NCI-H1417 treated with DMSO at 0.1 percent for 48 hours (cell line): ENCODE data around the gene TOB1.
"Not testable (repeated sequence)": the region's sequence is repeated elsewhere in the genome, so short reads cannot be mapped to it uniquely, and the experiment has no call there.

Source experiments
- DNase-seq: peaks from one replicate; lab custom pipeline; 2025; lab: John Stamatoyannopoulos, UW

Gene TOB1

GRCh38 chr17:50898369-50899004, 32.3 kb upstream of the TOB1 start:
- no peak for DNase-seq

- DNase-seq, result not testable (repeated sequence)
Observed at GRCh38 chr17:50894513-50894912, 28.4 kb upstream of the TOB1 start.

DNA sequence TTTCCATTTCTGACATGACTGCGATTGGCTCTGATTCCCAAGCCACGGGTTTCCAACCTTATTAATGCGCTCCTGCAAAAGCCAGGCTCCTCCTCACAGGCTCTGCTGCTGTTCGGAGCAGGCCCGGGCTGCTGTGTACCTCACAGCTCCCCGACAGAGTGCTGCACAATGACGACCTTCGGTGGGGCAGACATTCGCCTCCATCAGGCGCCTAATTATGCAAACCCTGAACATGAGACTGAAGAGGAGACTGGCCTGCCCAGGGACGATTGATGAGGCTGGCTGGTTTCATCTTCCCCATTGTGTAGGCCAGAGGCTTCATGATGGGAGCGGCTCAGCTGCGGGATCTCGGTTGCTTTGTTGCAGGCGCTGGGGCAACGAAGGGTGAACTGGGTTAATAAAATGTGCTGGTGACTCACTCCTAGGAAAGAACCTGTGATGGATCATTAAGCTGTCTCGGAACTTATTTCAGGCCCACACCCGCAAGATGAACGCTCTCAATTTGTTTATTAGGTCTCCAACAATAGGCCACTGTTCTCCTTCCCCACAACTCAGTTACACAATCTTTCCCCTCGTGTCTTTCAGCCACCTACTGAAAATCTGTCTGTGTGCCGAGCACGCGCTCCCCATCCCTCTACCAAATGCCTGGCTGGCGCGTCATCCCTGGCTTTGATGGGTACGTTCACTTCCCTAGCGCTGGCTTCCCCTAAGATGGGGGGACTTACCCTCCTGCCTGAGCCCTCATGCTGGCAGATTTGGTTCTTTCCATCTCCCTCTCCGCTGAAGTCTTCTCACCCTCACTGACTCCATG, 27.2 kb upstream of the TOB1 start:
- no peak for DNase-seq

- DNase-seq, result no peak
Observed at GRCh38 chr17:50892101-50892776, 26.1 kb upstream of the TOB1 start.

- DNase-seq, result no peak
Observed at GRCh38 chr17:50891577-50891989, 25.4 kb upstream of the TOB1 start.

DNA sequence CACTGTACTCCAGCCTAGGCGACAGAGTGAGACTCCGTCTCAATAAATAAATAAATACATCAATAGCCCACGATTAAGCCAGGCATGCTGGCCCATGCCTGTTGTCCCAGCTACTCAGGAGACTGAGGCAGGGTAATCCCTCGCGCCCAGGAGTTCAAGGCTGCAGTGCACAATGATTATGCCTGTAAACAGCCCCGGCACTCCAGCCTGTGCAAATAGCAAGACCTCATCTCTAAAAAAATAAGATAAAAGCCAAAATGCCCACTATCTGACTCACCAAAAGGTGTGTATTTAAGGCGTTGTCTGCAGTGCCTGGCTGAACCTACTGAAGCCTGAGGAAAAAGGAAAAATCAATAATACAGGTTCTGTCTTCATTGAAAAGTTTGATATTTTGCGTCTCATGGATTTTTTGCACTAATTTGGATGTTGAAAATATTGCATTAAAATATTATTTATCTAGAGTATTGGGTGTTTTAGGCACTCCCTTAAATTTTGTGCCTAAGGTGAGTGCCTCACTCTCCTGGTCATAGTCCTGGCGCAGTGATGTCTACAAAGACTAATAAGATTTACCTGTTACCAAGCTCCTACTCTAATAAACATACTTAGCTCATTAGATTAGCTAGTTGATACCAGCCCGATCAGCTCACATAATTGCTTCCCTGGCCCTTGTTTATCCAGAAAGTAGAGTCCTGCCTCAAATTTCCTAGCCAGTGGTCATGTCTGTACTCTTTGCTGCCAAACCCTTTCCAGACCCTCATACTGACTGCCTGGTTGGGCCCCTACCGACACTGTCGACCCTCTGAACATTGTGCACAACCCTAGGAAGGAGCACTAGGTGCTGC, 24.7 kb upstream of the TOB1 start:
- DNase-seq, result no peak

GRCh38 chr17:50889528-50890118, 23.5 kb upstream of the TOB1 start:
- DNase-seq, result no peak

GRCh38 chr17:50887705-50888245, 21.6 kb upstream of the TOB1 start:
- DNase-seq, result no peak

DNA sequence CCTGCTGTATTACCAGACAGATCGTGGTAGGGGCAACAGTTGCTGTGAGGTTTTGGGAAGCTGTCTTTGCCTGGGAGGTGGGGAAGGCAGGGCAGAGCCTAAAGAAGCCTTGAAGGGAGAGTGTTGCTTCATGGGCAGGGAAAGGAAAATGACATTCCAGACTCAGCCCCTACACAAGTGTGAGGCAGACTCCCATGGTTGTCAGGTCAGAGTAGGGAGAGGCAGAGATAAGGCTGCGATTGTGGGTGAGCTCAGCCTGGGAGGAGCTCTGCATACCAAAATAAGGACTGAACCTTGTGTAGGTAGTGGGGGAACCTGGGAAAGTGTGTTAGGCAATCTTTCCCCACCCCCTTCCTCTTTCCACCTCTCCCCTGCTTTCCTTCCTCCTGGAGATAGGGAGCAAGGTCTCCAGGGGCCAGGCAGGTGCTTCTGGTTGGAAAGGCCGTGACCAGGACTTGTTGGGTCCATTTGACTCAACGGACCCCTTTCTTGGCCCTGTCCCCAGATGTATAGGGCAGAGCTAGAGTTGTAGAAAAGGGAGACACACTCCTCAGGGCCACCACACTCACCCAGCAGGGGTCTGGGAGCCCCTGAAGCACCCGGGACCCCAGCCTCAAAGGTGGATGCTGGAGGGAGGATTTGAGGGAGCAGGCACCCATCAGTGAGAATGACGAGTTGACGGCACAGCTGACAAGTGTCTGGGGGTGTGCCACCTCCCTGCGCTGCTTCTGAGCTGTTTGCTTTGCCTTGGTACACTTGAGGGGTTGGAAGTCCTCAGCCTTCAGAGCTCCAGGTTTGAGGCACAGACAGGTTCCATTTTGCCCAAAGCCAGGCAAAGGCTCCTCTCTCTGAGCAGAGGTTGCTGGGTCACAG, 18.5 kb upstream of the TOB1 start:
- no peak for DNase-seq

GRCh38 chr17:50883850-50884438, 17.8 kb upstream of the TOB1 start:
- DNase-seq, result no peak

DNA sequence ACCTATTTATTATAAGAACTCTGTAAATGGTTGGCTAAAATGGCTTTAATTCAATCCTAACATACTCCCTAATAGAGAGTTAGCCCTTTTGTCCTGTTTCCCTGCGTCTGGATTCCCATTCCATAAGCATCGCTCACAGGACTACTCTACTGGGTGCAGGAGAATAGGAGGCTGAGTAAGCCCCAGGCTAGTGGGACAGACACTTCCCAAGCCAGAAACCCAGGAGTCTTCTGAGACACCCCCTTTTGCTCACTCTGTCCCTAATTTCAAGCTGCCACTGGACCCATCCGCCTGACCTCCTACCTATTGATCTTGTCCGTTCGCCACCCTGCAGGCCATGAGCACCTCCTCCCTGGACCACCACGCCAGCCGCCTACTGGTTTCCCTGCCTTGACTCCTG, 16.7 kb upstream of the TOB1 start:
- no peak for DNase-seq

GRCh38 chr17:50881182-50881581, 15.0 kb upstream of the TOB1 start:
- no peak for DNase-seq

GRCh38 chr17:50879086-50879485, 12.9 kb upstream of the TOB1 start:
- no peak for DNase-seq

DNA sequence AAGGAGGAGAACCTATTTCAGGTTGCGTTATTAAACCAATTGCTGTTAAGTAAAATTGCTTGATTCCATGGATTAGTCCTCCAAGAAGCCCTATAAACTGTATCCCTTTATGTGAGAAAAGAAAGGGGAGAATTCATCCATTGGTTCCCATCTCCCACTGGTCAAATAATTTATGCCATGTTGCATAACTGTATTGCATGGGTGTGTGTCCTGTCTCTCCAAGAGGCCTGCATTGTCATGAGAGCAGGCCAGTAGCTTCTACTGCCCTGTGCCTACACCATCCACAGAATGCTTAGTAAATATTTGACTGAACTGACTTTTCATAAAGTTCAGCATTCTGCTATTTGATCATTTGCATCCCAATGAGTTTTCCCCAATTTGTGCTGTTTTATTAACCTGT, 11.7 kb upstream of the TOB1 start:
- DNase-seq, result no peak

DNA sequence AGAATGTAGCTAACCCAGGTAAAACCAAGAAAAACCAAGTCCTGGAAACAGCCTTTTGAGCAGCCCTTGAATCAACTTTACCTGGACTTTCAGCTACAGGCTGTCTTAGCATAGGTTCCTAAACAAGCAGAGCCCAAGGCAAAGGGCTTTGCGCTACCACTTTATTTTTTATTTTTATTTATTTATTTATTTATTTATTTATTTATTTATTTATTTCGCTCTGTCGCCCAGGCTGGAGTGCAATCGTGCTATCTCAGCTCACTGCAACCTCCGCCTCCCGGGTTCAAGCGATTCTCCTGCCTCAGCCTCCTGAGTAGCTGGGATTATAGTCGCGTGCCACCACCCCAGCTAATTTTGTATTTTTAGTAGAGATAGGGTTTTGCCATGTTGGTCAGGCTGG, 10.9 kb upstream of the TOB1 start:
- DNase-seq, result not testable (repeated sequence)

DNA sequence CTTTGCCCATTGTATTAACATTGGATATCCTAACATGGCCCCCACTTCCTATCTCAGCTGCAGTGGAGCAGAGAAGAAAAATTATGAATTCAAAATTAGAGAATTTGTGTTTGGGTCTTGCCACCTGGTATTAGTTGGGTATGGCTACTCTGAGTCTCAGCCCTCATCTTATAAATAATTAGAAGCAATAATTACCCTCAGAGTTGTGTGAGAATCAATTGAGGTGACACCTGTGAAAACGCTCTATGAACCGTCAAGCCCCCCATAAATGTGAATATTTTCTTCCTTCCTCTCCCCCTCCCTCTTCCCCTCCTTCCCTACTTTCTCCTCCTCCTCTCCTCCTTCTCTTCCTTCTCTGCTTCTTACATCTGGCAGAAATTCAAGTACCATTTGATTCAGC, 8.9 kb upstream of the TOB1 start:
- no peak for DNase-seq

DNA sequence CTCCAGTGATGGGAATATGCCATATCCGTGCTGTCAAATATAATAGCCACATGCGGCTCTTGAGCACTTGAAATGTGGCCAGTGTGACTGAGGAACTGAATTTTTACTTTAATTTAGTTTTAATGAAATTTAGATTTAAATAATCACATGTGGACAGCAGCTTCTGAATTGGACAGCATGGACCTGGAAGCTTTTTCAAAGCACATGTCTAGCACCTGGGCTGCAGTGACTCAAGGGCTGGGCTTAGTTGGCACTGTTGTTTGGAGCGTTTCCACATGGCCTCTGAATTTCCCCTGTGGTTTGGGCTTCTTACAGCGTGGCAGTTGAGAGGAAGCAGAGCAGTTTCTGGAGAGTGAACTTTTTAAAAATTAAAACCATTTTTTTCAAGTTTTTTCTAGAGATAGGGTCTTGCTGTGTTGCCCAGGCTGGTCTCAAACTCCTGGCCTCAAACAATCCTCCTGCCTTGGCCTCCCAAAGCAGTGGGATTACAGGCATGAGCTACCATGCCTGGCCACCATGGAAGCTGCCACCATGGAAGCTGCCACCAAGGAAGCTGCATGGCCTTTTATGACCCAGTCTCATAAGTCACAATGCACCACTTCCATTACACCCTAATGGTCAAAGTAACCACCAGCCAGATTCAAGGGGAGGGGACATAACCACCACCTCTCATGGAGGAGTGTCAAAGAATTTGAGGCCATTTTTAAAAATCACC, 6.7 kb upstream of the TOB1 start:
- DNase-seq, result no peak

DNA sequence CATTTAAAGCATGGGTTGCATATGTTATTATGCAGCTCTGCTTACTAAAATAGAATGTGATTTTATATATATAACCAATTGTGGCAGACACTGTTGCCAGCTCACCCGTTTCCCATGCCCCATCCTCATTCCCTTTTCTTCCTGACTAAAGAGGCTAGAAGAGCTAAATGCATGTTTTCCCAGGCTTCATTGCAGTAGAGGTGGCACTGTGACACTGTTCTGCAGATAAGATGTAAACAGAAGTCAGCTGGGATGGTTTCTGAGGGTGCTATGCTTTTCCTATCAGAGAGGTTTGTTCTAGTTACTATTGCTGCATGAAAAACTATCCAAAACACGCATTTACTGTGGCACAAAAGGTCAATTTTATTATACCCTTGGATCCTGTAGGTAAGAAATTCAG, 5.7 kb upstream of the TOB1 start:
- no peak for DNase-seq

- no peak for DNase-seq
Observed at GRCh38 chr17:50871364-50871763, 5.2 kb upstream of the TOB1 start.

DNA sequence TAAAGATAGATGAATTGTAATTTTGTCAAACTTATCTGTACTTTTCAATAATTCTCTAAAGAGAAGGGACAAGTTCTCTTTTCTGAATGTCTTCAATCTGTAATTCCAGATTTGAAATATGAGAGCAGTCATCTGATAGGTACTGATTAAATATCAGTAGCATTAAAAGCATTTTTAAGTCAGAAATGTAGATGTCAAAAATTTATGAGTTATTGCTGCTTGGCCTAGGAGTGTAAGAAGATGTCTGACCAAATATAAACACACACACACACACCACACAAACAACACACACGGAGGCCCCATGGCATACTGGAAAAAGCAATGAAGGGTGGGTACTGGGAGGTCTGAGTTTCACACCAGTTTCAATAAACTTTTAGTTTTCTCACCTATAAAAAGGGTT, 2.4 kb upstream of the TOB1 start:
- no peak for DNase-seq
